ENCODE measurements around the gene ARAP1. TPM values are rescaled to one million over a fixed set of nuclear protein-coding genes. Genes with fewer than 3 reads are reported as not detected.

Gene ARAP1
- total RNA-seq, 1 donor from 2014 or later = 79.0 TPM

DNA sequence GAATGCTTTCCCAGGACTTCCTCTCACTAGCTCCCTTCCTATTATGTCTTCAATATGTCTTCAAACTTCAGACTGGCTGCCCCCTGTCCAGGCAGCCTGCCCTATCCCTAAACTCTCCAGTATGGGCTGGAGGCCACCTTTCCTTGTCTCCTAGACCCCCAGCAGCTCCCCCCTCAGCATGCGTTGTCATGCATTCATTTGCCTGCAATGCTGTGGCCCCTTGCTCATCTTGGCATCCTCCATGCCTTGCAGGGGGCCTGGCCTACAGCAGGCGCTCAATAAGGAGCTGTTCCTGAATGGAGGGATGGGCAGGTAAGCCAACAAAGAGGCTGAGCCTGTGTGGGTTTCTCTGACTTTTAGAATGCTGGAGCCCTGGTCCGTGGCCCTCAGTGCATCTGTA is 16.4 kb upstream of the ARAP1 start:
- no peak for DNase-seq (ENCODE audit: low read depth, low spot score)
- H3K36me3 Mint-ChIP-seq (ENCODE audit: low read depth) = no peaks in the 10 kb centered on the region
- H3K4me1 Mint-ChIP-seq = peaks cover 15% of the 10 kb centered on the region
- H3K9me3 Mint-ChIP-seq = no peaks in the 10 kb centered on the region
- no peak overlapping the region for H3K4me3 Mint-ChIP-seq
- TF ChIP-seq, protein P1, sequence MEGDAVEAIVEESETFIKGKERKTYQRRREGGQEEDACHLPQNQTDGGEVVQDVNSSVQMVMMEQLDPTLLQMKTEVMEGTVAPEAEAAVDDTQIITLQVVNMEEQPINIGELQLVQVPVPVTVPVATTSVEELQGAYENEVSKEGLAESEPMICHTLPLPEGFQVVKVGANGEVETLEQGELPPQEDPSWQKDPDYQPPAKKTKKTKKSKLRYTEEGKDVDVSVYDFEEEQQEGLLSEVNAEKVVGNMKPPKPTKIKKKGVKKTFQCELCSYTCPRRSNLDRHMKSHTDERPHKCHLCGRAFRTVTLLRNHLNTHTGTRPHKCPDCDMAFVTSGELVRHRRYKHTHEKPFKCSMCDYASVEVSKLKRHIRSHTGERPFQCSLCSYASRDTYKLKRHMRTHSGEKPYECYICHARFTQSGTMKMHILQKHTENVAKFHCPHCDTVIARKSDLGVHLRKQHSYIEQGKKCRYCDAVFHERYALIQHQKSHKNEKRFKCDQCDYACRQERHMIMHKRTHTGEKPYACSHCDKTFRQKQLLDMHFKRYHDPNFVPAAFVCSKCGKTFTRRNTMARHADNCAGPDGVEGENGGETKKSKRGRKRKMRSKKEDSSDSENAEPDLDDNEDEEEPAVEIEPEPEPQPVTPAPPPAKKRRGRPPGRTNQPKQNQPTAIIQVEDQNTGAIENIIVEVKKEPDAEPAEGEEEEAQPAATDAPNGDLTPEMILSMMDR (conservative IDR thresholded peaks at IDR 0.05) = no peak
- no peak overlapping the region for H3K27ac Mint-ChIP-seq (ENCODE audit: unreplicated experiment)
- H3K27me3 Mint-ChIP-seq (ENCODE audit: low read depth) = no peaks in the 10 kb centered on the region

DNA sequence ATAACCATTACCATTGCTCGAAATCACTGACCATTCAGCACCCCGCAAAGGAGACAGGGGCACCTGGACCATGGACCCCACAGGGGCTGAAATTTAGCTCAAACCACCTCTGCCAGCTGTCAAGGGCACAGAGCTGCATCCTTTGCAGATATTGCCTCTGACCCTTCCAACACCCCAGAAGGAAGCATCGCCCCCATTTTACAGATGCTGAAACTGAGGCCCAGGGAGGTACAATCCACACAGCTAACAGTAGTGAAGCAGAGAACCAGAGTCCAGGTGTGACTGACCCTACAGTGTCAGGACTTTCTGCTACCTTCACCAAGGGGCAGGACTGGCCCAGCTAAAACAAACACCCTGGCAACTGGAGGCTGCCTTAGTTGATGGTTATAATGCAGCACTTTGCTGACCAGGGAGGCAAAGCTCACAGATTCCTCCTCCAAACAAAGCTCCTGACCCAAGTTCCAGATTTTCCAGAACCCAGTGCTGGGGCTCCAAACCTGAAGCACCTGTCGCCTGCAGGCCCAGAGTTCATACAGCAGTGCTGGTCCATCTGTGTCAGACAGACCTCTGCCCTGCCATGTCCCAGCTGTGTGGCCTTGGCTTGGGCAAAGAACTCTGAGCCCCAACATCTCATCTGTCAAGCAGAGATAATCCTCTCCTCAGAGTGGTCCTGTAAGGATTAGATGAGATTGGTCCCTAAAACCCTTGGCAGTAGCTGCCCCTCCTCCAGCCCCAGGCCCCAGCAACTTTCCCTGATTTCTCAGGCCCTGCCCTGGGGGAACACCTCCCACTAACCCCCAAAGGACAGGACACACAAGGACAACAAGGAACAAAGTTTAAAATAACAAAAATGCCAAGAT is 15.2 kb upstream of the ARAP1 start:
- H3K27me3 Mint-ChIP-seq (ENCODE audit: low read depth) = no peaks in the 10 kb centered on the region
- H3K4me1 Mint-ChIP-seq = peaks cover 5% of the 10 kb centered on the region
- TF ChIP-seq, protein P1 (conservative IDR thresholded peaks at IDR 0.05) = no peak
- H3K27ac Mint-ChIP-seq (ENCODE audit: unreplicated experiment) = no peak overlapping the region
- no peaks in the 10 kb centered on the region for H3K9me3 Mint-ChIP-seq
- no peak for DNase-seq (ENCODE audit: low read depth, low spot score)
- H3K4me3 Mint-ChIP-seq = no peak overlapping the region
- no peaks in the 10 kb centered on the region for H3K36me3 Mint-ChIP-seq (ENCODE audit: low read depth)

DNA sequence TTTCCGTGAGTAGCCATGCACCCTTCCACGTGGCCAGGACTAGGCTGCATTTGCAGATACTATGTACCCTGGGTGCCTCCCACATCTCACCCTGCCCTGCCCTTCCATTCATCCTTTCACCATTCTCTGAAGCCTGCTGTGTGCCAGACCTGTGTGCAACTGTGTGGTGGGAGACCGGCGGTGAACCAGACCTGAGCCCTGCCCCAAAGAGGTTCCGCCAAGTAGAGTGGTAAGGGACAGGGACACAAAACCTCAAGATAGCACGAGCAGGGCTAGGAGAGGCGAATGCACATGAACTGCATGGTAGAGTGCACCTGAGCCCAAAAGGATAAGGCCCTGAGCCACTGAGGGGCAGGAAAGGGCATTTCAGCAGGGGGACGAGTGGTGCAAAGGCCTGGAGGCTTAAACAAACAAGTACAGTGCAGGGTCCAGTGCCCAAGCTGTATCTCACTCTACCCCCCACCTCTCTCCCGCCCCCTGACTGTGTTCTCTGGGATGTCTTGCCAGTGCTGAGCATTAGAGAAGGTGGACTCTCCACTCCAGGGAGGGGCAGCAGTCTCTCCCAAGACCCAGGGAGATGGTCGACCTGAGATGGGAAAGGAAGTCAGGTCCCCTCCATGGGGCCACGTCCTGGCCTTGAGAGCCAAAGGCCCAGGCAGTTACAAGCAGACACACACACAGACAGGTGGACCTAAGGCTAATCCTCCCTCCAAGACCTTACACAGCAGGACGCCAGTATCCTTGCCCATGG is 14.1 kb upstream of the ARAP1 start:
- Mint-ChIP-seq H3K4me3 (no peak overlapping the region), H3K27me3 (ENCODE audit: low read depth) (no peaks in the 10 kb centered on the region), H3K27ac (ENCODE audit: unreplicated experiment) (peak overlapping the region; percentile 88), H3K4me1 (peaks cover 5% of the 10 kb centered on the region), H3K9me3 (no peaks in the 10 kb centered on the region), H3K36me3 (ENCODE audit: low read depth) (no peaks in the 10 kb centered on the region)
- no peak for DNase-seq (ENCODE audit: low read depth, low spot score)
- TF ChIP-seq, protein P1 (conservative IDR thresholded peaks at IDR 0.05) = no peak

DNA sequence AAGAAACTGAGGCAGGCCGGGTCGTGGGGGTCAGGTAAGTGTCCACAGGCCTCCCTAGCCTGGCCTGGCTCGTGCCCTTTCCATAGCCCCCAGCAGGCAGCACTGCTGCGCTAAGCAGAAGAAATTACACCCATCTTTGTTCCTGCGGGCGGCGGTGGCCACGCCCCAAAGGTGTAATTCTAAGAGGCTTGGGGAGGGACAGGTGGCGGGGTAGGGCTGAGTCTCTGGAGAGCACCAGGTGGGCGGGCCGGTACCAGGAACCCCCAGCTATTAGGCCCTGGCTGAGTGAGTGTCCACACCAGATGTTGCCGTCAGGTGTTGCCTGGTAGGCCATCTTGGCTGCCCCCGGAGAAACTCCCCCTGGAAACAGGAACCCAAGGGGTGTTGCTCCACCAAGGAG is 12.3 kb upstream of the ARAP1 start:
- H3K27me3 Mint-ChIP-seq (ENCODE audit: low read depth) = no peaks in the 10 kb centered on the region
- DNase-seq (ENCODE audit: low read depth, low spot score) = no peak
- TF ChIP-seq, protein P1 (conservative IDR thresholded peaks at IDR 0.05) = no peak
- H3K9me3 Mint-ChIP-seq = no peaks in the 10 kb centered on the region
- peaks cover 8% of the 10 kb centered on the region for H3K4me1 Mint-ChIP-seq
- H3K4me3 Mint-ChIP-seq = no peak overlapping the region
- no peaks in the 10 kb centered on the region for H3K36me3 Mint-ChIP-seq (ENCODE audit: low read depth)
- H3K27ac Mint-ChIP-seq (ENCODE audit: unreplicated experiment) = no peak overlapping the region

DNA sequence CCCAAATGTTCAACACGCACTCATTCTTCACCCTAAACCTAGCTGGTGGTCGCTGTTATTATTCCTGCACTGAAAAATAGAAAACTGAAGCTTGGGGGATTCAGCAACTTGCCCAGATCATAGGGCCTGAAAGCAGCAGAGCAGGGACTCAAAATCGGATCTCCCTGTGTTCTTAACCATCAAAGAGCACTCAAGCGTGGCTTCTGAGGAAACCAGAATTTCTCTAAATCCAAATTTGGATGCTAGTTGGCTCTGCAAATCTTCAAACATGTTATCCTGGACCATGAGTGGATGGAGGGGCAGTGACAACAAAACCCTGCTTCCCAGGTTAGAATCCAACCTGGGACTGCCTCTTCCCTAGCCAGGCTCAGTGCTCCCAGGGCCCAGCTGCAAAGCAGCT is 11.6 kb upstream of the ARAP1 start:
- no peaks in the 10 kb centered on the region for H3K36me3 Mint-ChIP-seq (ENCODE audit: low read depth)
- H3K27ac Mint-ChIP-seq (ENCODE audit: unreplicated experiment) = no peak overlapping the region
- no peak overlapping the region for H3K4me3 Mint-ChIP-seq
- peaks cover 15% of the 10 kb centered on the region for H3K4me1 Mint-ChIP-seq
- H3K27me3 Mint-ChIP-seq (ENCODE audit: low read depth) = no peaks in the 10 kb centered on the region
- DNase-seq (ENCODE audit: low read depth, low spot score) = no peak
- TF ChIP-seq, protein P1 (conservative IDR thresholded peaks at IDR 0.05) = no peak
- no peaks in the 10 kb centered on the region for H3K9me3 Mint-ChIP-seq

All from neural crest cell (in vitro differentiated cells).